IPS-18c (cell line): ENCODE measurements around the gene CPTP.

Experiments used
- H3K4me3 ChIP-seq: 2 replicates; pipeline ENCODE4 v1.7.0; 2013; ENCODE audit warnings: low read depth, mild to moderate bottlenecking, low read length, moderate library complexity; ENCODE audit not compliant: insufficient read depth
- H3K9me3 ChIP-seq: one replicate; pipeline ENCODE4 v1.6.1; 2013; ENCODE audit warnings: mild to moderate bottlenecking, low read length, moderate library complexity; ENCODE audit not compliant: control insufficient read depth, insufficient read depth

The CPTP gene

GRCh38 chr1:1374929-1375662 lies 50.5 kb downstream of the CPTP start, which contains the start of gene AURKAIP1:
TSS of gene AURKAIP1 (minus strand) at chr1:1375207. CDS start at chr1:1374756, 451 bp downstream.
- Histone ChIP-seq H3K9me3 (peaks cover 2% of the 10 kb centered on the region), H3K4me3 (peak within 1 kb of the TSS; percentile 88)

GRCh38 chr1:1376551-1377226 lies 52.1 kb downstream of the CPTP start:
- H3K4me3 ChIP-seq = no peak overlapping the region

GRCh38 chr1:1377540-1378205 lies 53.1 kb downstream of the CPTP start:
- H3K9me3 ChIP-seq = peaks cover 2% of the 10 kb centered on the region
- no peak overlapping the region for H3K4me3 ChIP-seq

More at GRCh38 chr1:1376551-1377226, 52.1 kb downstream of the CPTP start:
- peaks cover 2% of the 10 kb centered on the region for H3K9me3 ChIP-seq
